ENCODE data around the gene HLF. TPM values are rescaled to one million over a fixed set of nuclear protein-coding genes. Genes with fewer than 3 reads are reported as not detected.

HLF gene
- polyA plus RNA-seq, 3 donors, result not detected

GRCh38 chr17:55295411-55296170 is 30.8 kb downstream of the HLF start:
- Mint-ChIP-seq H3K27ac (no peak overlapping the region), H3K9me3 (peaks cover 0 to 2% (median 0%) of the 10 kb centered on the region in 7 donors), H3K4me3 (no peak overlapping the region), H3K27me3 (ENCODE audit: low read depth in 3 of 3) (peaks cover 0 to 4% (median 2%) of the 10 kb centered on the region in 3 donors), H3K4me1 (peaks cover 13% of the 10 kb centered on the region), H3K36me3 (no peaks in the 10 kb centered on the region)
- Histone ChIP-seq H4K20me1 (ENCODE audit: insufficient read depth, low read length) (no peaks in the 10 kb centered on the region), H2AFZ (ENCODE audit: insufficient read depth, low read depth, low read length, poor library complexity, severe bottlenecking) (no peak overlapping the region), H3K9ac (ENCODE audit: insufficient read depth, low read length, poor library complexity, severe bottlenecking) (no peak overlapping the region), H3K27ac (ENCODE audit: low read depth in 1 of 2, low read length in 2 of 2) (no peak overlapping the region), H3K36me3 (replicated peaks in 1 of 2; ENCODE audit: control insufficient read depth in 1 of 2, insufficient read depth in 2 of 2, low read length in 2 of 2) (no peaks in the 10 kb centered on the region), H3K9me3 (replicated peaks in 1 of 2; ENCODE audit: control insufficient read depth in 1 of 2, insufficient read depth in 1 of 2, low read length in 2 of 2) (no peaks in the 10 kb centered on the region), H3K4me1 (ENCODE audit: control insufficient read depth in 1 of 2, insufficient read depth in 2 of 2, low read length in 2 of 2) (peaks cover 6 to 10% of the 10 kb centered on the region in 2 donors), H3K79me2 (ENCODE audit: insufficient read depth, low read length) (no peaks in the 10 kb centered on the region), H3K27me3 (ENCODE audit: control insufficient read depth in 2 of 2, insufficient read depth in 2 of 2, low read length in 2 of 2) (no peaks in the 10 kb centered on the region), H3K4me3 (replicated peaks in 1 of 3; ENCODE audit: low read depth in 2 of 3, low read length in 3 of 3) (no peak overlapping the region), H3K4me2 (replicated peaks; ENCODE audit: extremely low read depth, low read length, poor library complexity, severe bottlenecking) (no peak overlapping the region)
- DNase-seq, result peak; percentile 17 to 32 (median 31)
- intact Hi-C loops (cut with micrococcal nuclease), result loop anchor here (2.0 kb wide), 1 partner anchor 303 kb away; no protein-coding TSS in a partner anchor
- WGBS (ENCODE audit: insufficient coverage), result 89% methylated on average over 4 of the region's 10 CpGs
- TF ChIP-seq, protein P1, sequence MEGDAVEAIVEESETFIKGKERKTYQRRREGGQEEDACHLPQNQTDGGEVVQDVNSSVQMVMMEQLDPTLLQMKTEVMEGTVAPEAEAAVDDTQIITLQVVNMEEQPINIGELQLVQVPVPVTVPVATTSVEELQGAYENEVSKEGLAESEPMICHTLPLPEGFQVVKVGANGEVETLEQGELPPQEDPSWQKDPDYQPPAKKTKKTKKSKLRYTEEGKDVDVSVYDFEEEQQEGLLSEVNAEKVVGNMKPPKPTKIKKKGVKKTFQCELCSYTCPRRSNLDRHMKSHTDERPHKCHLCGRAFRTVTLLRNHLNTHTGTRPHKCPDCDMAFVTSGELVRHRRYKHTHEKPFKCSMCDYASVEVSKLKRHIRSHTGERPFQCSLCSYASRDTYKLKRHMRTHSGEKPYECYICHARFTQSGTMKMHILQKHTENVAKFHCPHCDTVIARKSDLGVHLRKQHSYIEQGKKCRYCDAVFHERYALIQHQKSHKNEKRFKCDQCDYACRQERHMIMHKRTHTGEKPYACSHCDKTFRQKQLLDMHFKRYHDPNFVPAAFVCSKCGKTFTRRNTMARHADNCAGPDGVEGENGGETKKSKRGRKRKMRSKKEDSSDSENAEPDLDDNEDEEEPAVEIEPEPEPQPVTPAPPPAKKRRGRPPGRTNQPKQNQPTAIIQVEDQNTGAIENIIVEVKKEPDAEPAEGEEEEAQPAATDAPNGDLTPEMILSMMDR (IDR thresholded peaks at IDR 0.05), result peak; percentile 92

GRCh38 chr17:55296171-55296695 is 31.5 kb downstream of the HLF start:
- Mint-ChIP-seq H3K4me3 (no peak overlapping the region), H3K27me3 (ENCODE audit: low read depth in 3 of 3) (peaks cover 0 to 4% (median 2%) of the 10 kb centered on the region in 3 donors), H3K9me3 (peaks cover 0 to 2% (median 0%) of the 10 kb centered on the region in 7 donors), H3K27ac (no peak overlapping the region), H3K36me3 (no peaks in the 10 kb centered on the region), H3K4me1 (peaks cover 13% of the 10 kb centered on the region)
- Histone ChIP-seq H3K4me1 (ENCODE audit: control insufficient read depth in 1 of 2, insufficient read depth in 2 of 2, low read length in 2 of 2) (peaks cover 6 to 10% of the 10 kb centered on the region in 2 donors), H3K9ac (ENCODE audit: insufficient read depth, low read length, poor library complexity, severe bottlenecking) (no peak overlapping the region), H3K36me3 (replicated peaks in 1 of 2; ENCODE audit: control insufficient read depth in 1 of 2, insufficient read depth in 2 of 2, low read length in 2 of 2) (no peaks in the 10 kb centered on the region), H3K9me3 (replicated peaks in 1 of 2; ENCODE audit: control insufficient read depth in 1 of 2, insufficient read depth in 1 of 2, low read length in 2 of 2) (no peaks in the 10 kb centered on the region), H4K20me1 (ENCODE audit: insufficient read depth, low read length) (no peaks in the 10 kb centered on the region), H3K27ac (ENCODE audit: low read depth in 1 of 2, low read length in 2 of 2) (no peak overlapping the region), H2AFZ (ENCODE audit: insufficient read depth, low read depth, low read length, poor library complexity, severe bottlenecking) (no peak overlapping the region), H3K4me2 (replicated peaks; ENCODE audit: extremely low read depth, low read length, poor library complexity, severe bottlenecking) (no peak overlapping the region), H3K27me3 (ENCODE audit: control insufficient read depth in 2 of 2, insufficient read depth in 2 of 2, low read length in 2 of 2) (no peaks in the 10 kb centered on the region), H3K79me2 (ENCODE audit: insufficient read depth, low read length) (no peaks in the 10 kb centered on the region), H3K4me3 (replicated peaks in 1 of 3; ENCODE audit: low read depth in 2 of 3, low read length in 3 of 3) (no peak overlapping the region)
- intact Hi-C loops (cut with micrococcal nuclease), result loop anchor here in 1 of 2 donors (2.0 kb wide), 1 partner anchor 303 kb away; no protein-coding TSS in a partner anchor
- TF ChIP-seq, protein P1 (IDR thresholded peaks at IDR 0.05), result peak; percentile 68
- DNase-seq, result no peak
- no CpG with 5 or more reads among the region's 6 CpGs for WGBS (ENCODE audit: insufficient coverage)

Measured in CD14-positive monocyte (primary cell).